GM18909 (cell line): Measurements from ENCODE around the gene USP22.

ENCODE experiments used
- ATAC-seq: cut with Tn5 transposase; IDR thresholded peaks from one replicate; pipeline ENCODE4 v1.9.1; 2021; ENCODE audit warnings: mild to moderate bottlenecking; ENCODE audit not compliant: unreplicated experiment, poor library complexity

Gene USP22

GRCh38 chr17:20965492-20965891, 77.3 kb downstream of the USP22 start:
- ATAC-seq, result no peak

- no peak for ATAC-seq
These were observed 81.2 kb downstream of the USP22 start for GRCh38 chr17:20961586-20961985.

GRCh38 chr17:20960871-20961270, 81.9 kb downstream of the USP22 start:
- ATAC-seq, result no peak

- ATAC-seq, result no peak
These were observed 87.1 kb downstream of the USP22 start for GRCh38 chr17:20955427-20956323.

- no peak for ATAC-seq
These were observed 88.0 kb downstream of the USP22 start for GRCh38 chr17:20954794-20955193.

- no peak for ATAC-seq
These were observed 90.6 kb downstream of the USP22 start for GRCh38 chr17:20952183-20952582.
